ENCODE results near the gene NBPF12. TPM values are rescaled to one million over a fixed set of nuclear protein-coding genes. Genes with fewer than 3 reads are reported as not detected.
"Not testable (repeated sequence)": the region's sequence is repeated elsewhere in the genome, so short reads cannot be mapped to it uniquely, and the experiment has no call there.

Gene NBPF12
- total and polyA plus RNA-seq, 2 experiments from 2014 or later, result 3.1 to 4.5 TPM

- H3K9me3 ChIP-seq (ENCODE audit: low read depth); H4K20me1 ChIP-seq (ENCODE audit: insufficient read depth); DNase-seq; H3K9me2 ChIP-seq (ENCODE audit: insufficient read depth); H3F3A ChIP-seq (ENCODE audit: insufficient read depth); in situ Hi-C loops (cut with MboI); H3K9ac ChIP-seq; H3K27ac ChIP-seq; H3K4me2 ChIP-seq (ENCODE audit: unreplicated experiment); H2AFZ ChIP-seq; H3K4me3 ChIP-seq; H3K36me3 ChIP-seq (ENCODE audit: low read depth); H3K4me1 ChIP-seq (ENCODE audit: insufficient read depth); H3K27me3 ChIP-seq (replicated peaks; ENCODE audit: insufficient read depth); H3K79me2 ChIP-seq (ENCODE audit: insufficient read depth): not testable (repeated sequence)
- 24 to 33% methylated on average over 2 of the region's 2 CpGs for WGBS, 2 experiments (ENCODE audit: low coverage in 1 of 2, low lambda C conversion rate in 2 of 2, missing lambda C conversion rate in 2 of 2)
Observed at GRCh38 chr1:146924106-146924505, 14.0 kb upstream of the NBPF12 start.

- H3K27ac ChIP-seq; H2AFZ ChIP-seq; DNase-seq; H3K4me3 ChIP-seq; H3K9ac ChIP-seq; H3K79me2 ChIP-seq (ENCODE audit: insufficient read depth); H3K4me2 ChIP-seq (ENCODE audit: unreplicated experiment); H3K27me3 ChIP-seq (replicated peaks; ENCODE audit: insufficient read depth); H3F3A ChIP-seq (ENCODE audit: insufficient read depth); in situ Hi-C loops (cut with MboI); H4K20me1 ChIP-seq (ENCODE audit: insufficient read depth); H3K9me2 ChIP-seq (ENCODE audit: insufficient read depth); H3K36me3 ChIP-seq (ENCODE audit: low read depth); H3K9me3 ChIP-seq (ENCODE audit: low read depth); H3K4me1 ChIP-seq (ENCODE audit: insufficient read depth): not testable (repeated sequence)
- WGBS, 2 experiments (ENCODE audit: low coverage in 1 of 2, low lambda C conversion rate in 2 of 2, missing lambda C conversion rate in 2 of 2), result 46 to 57% methylated on average over 2 of the region's 2 CpGs
Observed at GRCh38 chr1:146926413-146926812, 11.7 kb upstream of the NBPF12 start.

GRCh38 chr1:146930225-146930624 lies 7.9 kb upstream of the NBPF12 start:
- H3K9me3 ChIP-seq (ENCODE audit: low read depth); H3K27me3 ChIP-seq (replicated peaks; ENCODE audit: insufficient read depth); H3K36me3 ChIP-seq (ENCODE audit: low read depth); H2AFZ ChIP-seq; H3F3A ChIP-seq (ENCODE audit: insufficient read depth); H3K9me2 ChIP-seq (ENCODE audit: insufficient read depth); H3K4me1 ChIP-seq (ENCODE audit: insufficient read depth); H3K27ac ChIP-seq; in situ Hi-C loops (cut with MboI); H4K20me1 ChIP-seq (ENCODE audit: insufficient read depth); H3K9ac ChIP-seq; DNase-seq; H3K79me2 ChIP-seq (ENCODE audit: insufficient read depth); H3K4me3 ChIP-seq; H3K4me2 ChIP-seq (ENCODE audit: unreplicated experiment): not testable (repeated sequence)
- WGBS, 2 experiments (ENCODE audit: low coverage in 1 of 2, low lambda C conversion rate in 2 of 2, missing lambda C conversion rate in 2 of 2), result 66 to 87% methylated on average over 1 of the region's 1 CpG

- H3K9me3 ChIP-seq (ENCODE audit: low read depth); H3K4me2 ChIP-seq (ENCODE audit: unreplicated experiment); H3K79me2 ChIP-seq (ENCODE audit: insufficient read depth); H3K9ac ChIP-seq; H3K27me3 ChIP-seq (replicated peaks; ENCODE audit: insufficient read depth); H4K20me1 ChIP-seq (ENCODE audit: insufficient read depth); H3F3A ChIP-seq (ENCODE audit: insufficient read depth); in situ Hi-C loops (cut with MboI); H3K9me2 ChIP-seq (ENCODE audit: insufficient read depth); H3K36me3 ChIP-seq (ENCODE audit: low read depth); H3K4me3 ChIP-seq; H3K27ac ChIP-seq; DNase-seq; H3K4me1 ChIP-seq (ENCODE audit: insufficient read depth); H2AFZ ChIP-seq: not testable (repeated sequence)
- WGBS, 2 experiments (ENCODE audit: low coverage in 1 of 2, low lambda C conversion rate in 2 of 2, missing lambda C conversion rate in 2 of 2), result 48 to 55% methylated on average over 7 to 8 of the region's 8 CpGs
Observed at GRCh38 chr1:146934390-146935223, 3.5 kb upstream of the NBPF12 start.

- H2AFZ ChIP-seq, result peak overlapping the region; percentile 63
- 81 to 83% methylated on average over 2 to 3 of the region's 3 CpGs for WGBS, 2 experiments (ENCODE audit: low coverage in 1 of 2, low lambda C conversion rate in 2 of 2, missing lambda C conversion rate in 2 of 2)
- H3K27ac ChIP-seq; DNase-seq; H3K9me3 ChIP-seq (ENCODE audit: low read depth); H3K27me3 ChIP-seq (replicated peaks; ENCODE audit: insufficient read depth); H3K4me3 ChIP-seq; H3F3A ChIP-seq (ENCODE audit: insufficient read depth); H3K36me3 ChIP-seq (ENCODE audit: low read depth); H3K4me2 ChIP-seq (ENCODE audit: unreplicated experiment); H3K9ac ChIP-seq; H3K4me1 ChIP-seq (ENCODE audit: insufficient read depth); H3K9me2 ChIP-seq (ENCODE audit: insufficient read depth); H4K20me1 ChIP-seq (ENCODE audit: insufficient read depth); in situ Hi-C loops (cut with MboI): not testable (repeated sequence)
- peaks cover 24% of the 10 kb centered on the region for H3K79me2 ChIP-seq (ENCODE audit: insufficient read depth)
Observed at GRCh38 chr1:146937462-146937861, 662 bp upstream of the NBPF12 start.

- peak overlapping the region; percentile 81 for H3K9ac ChIP-seq
- H3K27ac ChIP-seq, result peak overlapping the region; percentile 61
Observed at GRCh38 chr1:146938927-146939786, 1.0 kb downstream of the NBPF12 start.

GRCh38 chr1:146940293-146940692 lies 2.2 kb downstream of the NBPF12 start:
- DNase-seq; H3K27ac ChIP-seq; in situ Hi-C loops (cut with MboI); H4K20me1 ChIP-seq (ENCODE audit: insufficient read depth); H2AFZ ChIP-seq; H3K4me1 ChIP-seq (ENCODE audit: insufficient read depth); H3K27me3 ChIP-seq (replicated peaks; ENCODE audit: insufficient read depth); H3F3A ChIP-seq (ENCODE audit: insufficient read depth); H3K9me2 ChIP-seq (ENCODE audit: insufficient read depth); H3K9me3 ChIP-seq (ENCODE audit: low read depth); H3K36me3 ChIP-seq (ENCODE audit: low read depth): not testable (repeated sequence)
- 47 to 57% methylated on average over 3 to 5 of the region's 7 CpGs for WGBS, 2 experiments (ENCODE audit: low coverage in 1 of 2, low lambda C conversion rate in 2 of 2, missing lambda C conversion rate in 2 of 2)
- Histone ChIP-seq H3K4me2 (ENCODE audit: unreplicated experiment) (peak overlapping the region; percentile 95), H3K79me2 (ENCODE audit: insufficient read depth) (peaks cover 24% of the 10 kb centered on the region), H3K4me3 (peak overlapping the region; percentile 73), H3K9ac (peak overlapping the region; percentile 81; the same call in 1 of the 2 replicates)

More at GRCh38 chr1:146938927-146939786, 1.0 kb downstream of the NBPF12 start:
- H3K27me3 ChIP-seq (replicated peaks; ENCODE audit: insufficient read depth); in situ Hi-C loops (cut with MboI); H3K9me2 ChIP-seq (ENCODE audit: insufficient read depth); H3K36me3 ChIP-seq (ENCODE audit: low read depth); H4K20me1 ChIP-seq (ENCODE audit: insufficient read depth); H3K4me1 ChIP-seq (ENCODE audit: insufficient read depth); H3K9me3 ChIP-seq (ENCODE audit: low read depth); H3F3A ChIP-seq (ENCODE audit: insufficient read depth): not testable (repeated sequence)
- Histone ChIP-seq H3K4me3 (peak overlapping the region; percentile 73), H3K79me2 (ENCODE audit: insufficient read depth) (peaks cover 24% of the 10 kb centered on the region), H2AFZ (peak overlapping the region; percentile 63), H3K4me2 (ENCODE audit: unreplicated experiment) (peak overlapping the region; percentile 95)
- peak; percentile 50 for DNase-seq
- WGBS, 2 experiments (ENCODE audit: low coverage in 1 of 2, low lambda C conversion rate in 2 of 2, missing lambda C conversion rate in 2 of 2), result 1% methylated on average over 18 to 42 of the region's 55 CpGs
